T-helper 1 cell treated with Interleukin-12 subunit alpha and Interleukin-12 subunit beta and Interleukin-4 antibody, amounts not matched to agents 30 ng/mL and 1 ng/mL, for 36 hours (primary cell): ENCODE data around the gene USP17L10. TPM values are rescaled to one million over a fixed set of nuclear protein-coding genes. Genes with fewer than 3 reads are reported as not detected.
"Not testable (repeated sequence)": the region's sequence is repeated elsewhere in the genome, so short reads cannot be mapped to it uniquely, and the experiment has no call there.

Experiments
- intact Hi-C: fragments of 100-400 bp; cut with micrococcal nuclease; formaldehyde crosslinking; loops from one replicate; pipeline ENCODE4 v1.15.1; 2024
- total RNA-seq: library from RNA; stranded (reverse); gene quantifications from 2 replicates; pipeline ENCODE4 v1.2.3, GENCODE V29; 2022

USP17L10 gene
- not detected in 2 replicates for total RNA-seq

DNA sequence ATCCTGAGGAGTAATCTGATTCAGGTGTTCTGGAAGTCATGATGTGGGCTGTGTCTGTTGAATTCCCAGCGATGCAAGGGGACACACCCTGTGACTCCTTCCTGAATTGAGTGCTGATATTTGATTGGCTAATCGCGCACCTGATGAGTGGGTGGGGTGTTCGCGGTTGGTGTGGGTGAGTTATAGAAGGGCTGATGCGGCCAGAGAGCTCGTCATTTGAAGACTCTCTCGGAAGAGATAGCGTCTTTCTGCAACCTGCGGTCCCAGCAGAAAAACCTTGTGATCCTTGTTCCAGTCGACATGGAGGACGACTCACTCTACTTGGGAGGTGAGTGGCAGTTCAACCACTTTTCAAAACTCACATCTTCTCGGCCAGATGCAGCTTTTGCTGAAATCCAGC lies at the start of gene USP17L10:
Gene USP17L10, plus strand, starts transcription at position 301 of the 400 bp plus-strand sequence. Its CDS starts 0 bp downstream, at position 301.
- intact Hi-C loops: not testable (repeated sequence)

GRCh38 chr4:9165990-9166389 lies 44.5 kb upstream of the USP17L10 start:
- intact Hi-C loops: not testable (repeated sequence)

- intact Hi-C loops: not testable (repeated sequence)
These were observed 40.5 kb upstream of the USP17L10 start, which contains the start of gene FAM90A26 for GRCh38 chr4:9169791-9170459. FAM90A26 (plus strand) TSS chr4:9170409; CDS start chr4:9173173, 2,764 bp downstream.

DNA sequence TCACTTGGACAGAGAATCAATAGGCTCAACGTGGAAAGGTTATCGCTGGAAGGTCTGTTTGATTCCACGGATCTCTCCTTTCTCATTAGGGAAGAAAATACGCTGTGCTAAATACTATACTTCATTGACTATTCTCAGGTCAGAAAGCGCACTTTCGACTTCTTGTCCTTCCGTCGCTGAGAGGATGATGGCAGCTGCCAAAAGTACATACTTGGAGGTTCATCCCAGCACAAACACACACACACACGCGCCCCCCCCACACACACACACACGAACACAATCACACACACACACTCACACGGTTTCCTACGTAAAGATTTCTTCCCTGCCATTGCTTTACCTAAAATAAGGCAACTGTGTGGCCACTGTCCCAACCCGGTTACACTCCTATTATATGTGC lies 4.2 kb downstream of the USP17L10 start:
- intact Hi-C loops: not testable (repeated sequence)

DNA sequence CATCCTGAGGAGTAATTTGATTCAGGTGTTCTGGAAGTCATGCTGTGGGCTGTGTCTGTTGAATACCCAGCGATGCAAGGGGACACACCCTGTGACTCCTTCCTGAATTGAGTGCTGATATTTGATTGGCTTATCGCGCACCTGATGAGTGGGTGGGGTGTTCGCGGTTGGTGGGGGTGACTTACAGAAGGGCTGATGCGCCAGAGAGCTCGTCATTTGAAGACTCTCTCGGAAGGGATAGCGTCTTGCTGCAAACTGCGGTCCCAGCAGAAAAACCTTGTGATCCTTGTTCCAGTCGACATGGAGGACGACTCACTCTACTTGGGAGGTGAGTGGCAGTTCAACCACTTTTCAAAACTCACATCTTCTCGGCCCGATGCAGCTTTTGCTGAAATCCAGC lies 4.6 kb downstream of the USP17L10 start, which contains the start of gene USP17L11:
Gene USP17L11, plus strand, starts transcription at position 301 of the 400 bp plus-strand sequence. Its CDS starts 0 bp downstream, at position 301.
- intact Hi-C loops: not testable (repeated sequence)

GRCh38 chr4:9219852-9220251 lies 9.4 kb downstream of the USP17L10 start, which contains the start of gene USP17L12:
USP17L12 (plus strand) TSS chr4:9220152; CDS start chr4:9220152, 0 bp downstream.
- intact Hi-C loops: not testable (repeated sequence)

- intact Hi-C loops: not testable (repeated sequence)
These were observed 14.1 kb downstream of the USP17L10 start, which contains the start of gene USP17L13 for GRCh38 chr4:9224596-9224995. USP17L13 (plus strand) TSS chr4:9224896; CDS start chr4:9224896, 0 bp downstream.

DNA sequence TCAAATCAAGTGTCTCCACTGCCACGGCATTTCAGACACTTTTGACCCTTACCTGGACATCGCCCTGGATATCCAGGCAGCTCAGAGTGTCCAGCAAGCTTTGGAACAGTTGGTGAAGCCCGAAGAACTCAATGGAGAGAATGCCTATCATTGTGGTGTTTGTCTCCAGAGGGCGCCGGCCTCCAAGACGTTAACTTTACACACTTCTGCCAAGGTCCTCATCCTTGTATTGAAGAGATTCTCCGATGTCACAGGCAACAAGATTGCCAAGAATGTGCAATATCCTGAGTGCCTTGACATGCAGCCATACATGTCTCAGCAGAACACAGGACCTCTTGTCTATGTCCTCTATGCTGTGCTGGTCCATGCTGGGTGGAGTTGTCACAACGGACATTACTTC lies 19.8 kb downstream of the USP17L10 start:
- intact Hi-C loops: not testable (repeated sequence)

DNA sequence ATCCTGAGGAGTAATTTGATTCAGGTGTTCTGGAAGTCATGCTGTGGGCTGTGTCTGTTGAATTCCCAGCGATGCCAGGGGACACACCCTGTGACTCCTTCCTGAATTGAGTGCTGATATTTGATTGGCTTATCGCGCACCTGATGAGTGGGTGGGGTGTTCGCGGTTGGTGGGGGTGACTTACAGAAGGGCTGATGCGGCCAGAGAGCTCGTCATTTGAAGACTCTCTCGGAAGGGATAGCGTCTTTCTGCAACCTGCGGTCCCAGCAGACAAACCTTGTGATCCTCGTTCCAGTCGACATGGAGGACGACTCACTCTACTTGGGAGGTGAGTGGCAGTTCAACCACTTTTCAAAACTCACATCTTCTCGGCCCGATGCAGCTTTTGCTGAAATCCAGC lies 23.6 kb downstream of the USP17L10 start, which contains the start of gene USP17L15:
Gene USP17L15, plus strand, starts transcription at position 301 of the 400 bp plus-strand sequence. Its CDS starts 0 bp downstream, at position 301.
- intact Hi-C loops: not testable (repeated sequence)

DNA sequence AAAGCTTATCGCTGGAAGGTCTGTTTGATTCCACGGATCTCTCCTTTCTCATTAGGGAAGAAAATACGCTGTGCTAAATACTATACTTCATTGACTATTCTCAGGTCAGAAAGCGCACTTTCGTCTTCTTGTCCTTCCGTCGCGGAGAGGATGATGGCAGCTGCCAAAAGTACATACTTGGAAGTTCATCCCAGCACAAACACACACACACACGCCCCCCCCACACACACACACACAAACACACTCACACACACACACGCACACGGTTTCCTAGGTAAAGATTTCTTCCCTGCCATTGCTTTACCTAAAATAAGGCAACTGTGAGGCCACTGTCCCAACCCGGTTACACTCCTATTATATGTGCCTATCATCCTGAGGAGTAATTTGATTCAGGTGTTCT lies 28.0 kb downstream of the USP17L10 start:
- intact Hi-C loops: not testable (repeated sequence)

DNA sequence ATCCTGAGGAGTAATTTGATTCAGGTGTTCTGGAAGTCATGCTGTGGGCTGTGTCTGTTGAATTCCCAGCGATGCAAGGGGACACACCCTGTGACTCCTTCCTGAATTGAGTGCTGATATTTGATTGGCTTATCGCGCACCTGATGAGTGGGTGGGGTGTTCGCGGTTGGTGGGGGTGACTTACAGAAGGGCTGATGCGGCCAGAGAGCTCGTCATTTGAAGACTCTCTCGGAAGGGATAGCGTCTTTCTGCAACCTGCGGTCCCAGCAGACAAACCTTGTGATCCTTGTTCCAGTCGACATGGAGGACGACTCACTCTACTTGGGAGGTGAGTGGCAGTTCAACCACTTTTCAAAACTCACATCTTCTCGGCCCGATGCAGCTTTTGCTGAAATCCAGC lies 33.1 kb downstream of the USP17L10 start, which contains the start of gene USP17L17:
Gene USP17L17, plus strand, starts transcription at position 301 of the 400 bp plus-strand sequence. Its CDS starts 0 bp downstream, at position 301.
- intact Hi-C loops: not testable (repeated sequence)

DNA sequence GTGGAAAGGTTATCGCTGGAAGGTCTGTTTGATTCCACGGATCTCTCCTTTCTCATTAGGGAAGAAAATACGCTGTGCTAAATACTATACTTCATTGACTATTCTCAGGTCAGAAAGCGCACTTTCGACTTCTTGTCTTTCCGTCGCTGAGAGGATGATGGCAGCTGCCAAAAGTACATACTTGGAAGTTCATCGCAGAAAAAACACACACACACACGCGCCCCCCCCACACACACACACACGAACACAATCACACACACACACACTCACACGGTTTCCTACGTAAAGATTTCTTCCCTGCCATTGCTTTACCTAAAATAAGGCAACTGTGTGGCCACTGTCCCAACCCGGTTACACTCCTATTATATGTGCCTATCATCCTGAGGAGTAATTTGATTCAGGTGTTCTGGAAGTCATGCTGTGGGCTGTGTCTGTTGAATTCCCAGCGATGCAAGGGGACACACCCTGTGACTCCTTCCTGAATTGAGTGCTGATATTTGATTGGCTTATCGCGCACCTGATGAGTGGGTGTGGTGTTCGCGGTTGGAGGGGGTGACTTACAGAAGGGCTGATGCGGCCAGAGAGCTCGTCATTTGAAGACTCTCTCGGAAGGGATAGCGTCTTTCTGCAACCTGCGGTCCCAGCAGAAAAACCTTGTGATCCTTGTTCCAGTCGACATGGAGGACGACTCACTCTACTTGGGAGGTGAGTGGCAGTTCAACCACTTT lies 37.7 kb downstream of the USP17L10 start, which contains the start of gene USP17L18:
Gene USP17L18, plus strand, starts transcription at position 678 of the 728 bp plus-strand sequence. Its CDS starts 0 bp downstream, at position 678.
- intact Hi-C loops: not testable (repeated sequence)

- intact Hi-C loops: not testable (repeated sequence)
These were observed 42.6 kb downstream of the USP17L10 start, which contains the start of gene USP17L19 for GRCh38 chr4:9253078-9253477. USP17L19 (plus strand) TSS chr4:9253378; CDS start chr4:9253378, 0 bp downstream.

DNA sequence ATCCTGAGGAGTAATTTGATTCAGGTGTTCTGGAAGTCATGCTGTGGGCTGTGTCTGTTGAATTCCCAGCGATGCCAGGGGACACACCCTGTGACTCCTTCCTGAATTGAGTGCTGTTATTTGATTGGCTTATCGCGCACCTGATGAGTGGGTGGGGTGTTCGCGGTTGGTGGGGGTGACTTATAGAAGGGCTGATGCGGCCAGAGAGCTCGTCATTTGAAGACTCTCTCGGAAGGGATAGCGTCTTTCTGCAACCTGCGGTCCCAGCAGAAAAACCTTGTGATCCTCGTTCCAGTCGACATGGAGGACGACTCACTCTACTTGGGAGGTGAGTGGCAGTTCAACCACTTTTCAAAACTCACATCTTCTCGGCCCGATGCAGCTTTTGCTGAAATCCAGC lies 47.4 kb downstream of the USP17L10 start, which contains the start of gene USP17L20:
Gene USP17L20, plus strand, starts transcription at position 301 of the 400 bp plus-strand sequence. Its CDS starts 0 bp downstream, at position 301.
- intact Hi-C loops: not testable (repeated sequence)

Other genes starting within 250 kb of the USP17L10 start
- not detected in 2 replicates for gene FAM90A26, start 40.2 kb upstream of the USP17L10 start, total RNA-seq
- not detected in 2 replicates for gene USP17L11, start 4.7 kb downstream of the USP17L10 start, total RNA-seq
- not detected in 2 replicates for gene USP17L12, start 9.5 kb downstream of the USP17L10 start, total RNA-seq
- not detected in 2 replicates for gene USP17L13, start 14.2 kb downstream of the USP17L10 start, total RNA-seq
- not detected in 2 replicates for gene USP17L15, start 23.7 kb downstream of the USP17L10 start, total RNA-seq
- gene USP17L17, start 33.2 kb downstream of the USP17L10 start, total RNA-seq: not detected in 2 replicates
- not detected in 2 replicates for gene USP17L18, start 38.0 kb downstream of the USP17L10 start, total RNA-seq
- gene USP17L19, start 42.7 kb downstream of the USP17L10 start, total RNA-seq: not detected in 2 replicates
- not detected in 2 replicates for gene USP17L20, start 47.5 kb downstream of the USP17L10 start, total RNA-seq
- not detected in 2 replicates for gene USP17L21, start 52.2 kb downstream of the USP17L10 start, total RNA-seq
- not detected in 2 replicates for gene USP17L22, start 57.0 kb downstream of the USP17L10 start, total RNA-seq
- not detected in 2 replicates for gene USP17L24, start 114.5 kb downstream of the USP17L10 start, total RNA-seq
- gene USP17L25, start 119.3 kb downstream of the USP17L10 start, total RNA-seq: not detected in 2 replicates
- not detected in 2 replicates for gene USP17L26, start 124.0 kb downstream of the USP17L10 start, total RNA-seq
- not detected in 2 replicates for gene USP17L5, start 128.7 kb downstream of the USP17L10 start, total RNA-seq
- not detected in 2 replicates for gene USP17L27, start 133.5 kb downstream of the USP17L10 start, total RNA-seq
- gene USP17L28, start 138.2 kb downstream of the USP17L10 start, total RNA-seq: not detected in 2 replicates
- not detected in 2 replicates for gene USP17L29, start 143.0 kb downstream of the USP17L10 start, total RNA-seq
- not detected in 2 replicates for gene USP17L30, start 152.5 kb downstream of the USP17L10 start, total RNA-seq
- gene DEFB131A, start 233.8 kb downstream of the USP17L10 start, total RNA-seq: not detected in 2 replicates